Uterus (tissue), 4 donors: ENCODE data around the gene LRRC40. TPM values are rescaled to one million over a fixed set of nuclear protein-coding genes. Genes with fewer than 3 reads are reported as not detected.

ENCODE experiments used
- DNase-seq, 2 donors: peaks; one replicate each; pipeline ENCODE4 v3.0.0-alpha.2; 2019 to 2020
- H3K27ac ChIP-seq, 2 donors: fragments of 200-600 bp; sonication (generic); 1 replicate in 1 of 2; 2 replicates in 1 of 2; pipeline ENCODE4 v1.5.1; 2016 to 2018
- H3K27me3 ChIP-seq, 2 donors: fragments of 200-600 bp; sonication (generic); one replicate each; pipeline ENCODE4 v1.5.1; 2018 to 2019; ENCODE audit warnings: control low read depth in 1 of 2
- H3K36me3 ChIP-seq, 2 donors: fragments of 200-600 bp; sonication (generic); one replicate each; pipeline ENCODE4 v1.5.1; 2019; ENCODE audit warnings: control low read depth in 1 of 2
- H3K4me1 ChIP-seq, 2 donors: fragments of 200-600 bp; sonication (generic); one replicate each; pipeline ENCODE4 v1.5.1; 2018 to 2019; ENCODE audit warnings: control low read depth in 1 of 2
- H3K4me3 ChIP-seq, 2 donors: fragments of 200-600 bp; sonication (generic); 1 replicate in 1 of 2; 2 replicates in 1 of 2; pipeline ENCODE4 v1.5.1; 2018 to 2019; ENCODE audit warnings: mild to moderate bottlenecking in 1 of 2
- H3K9me3 ChIP-seq, 2 donors: fragments of 200-600 bp; sonication (generic); one replicate each; pipeline ENCODE4 v1.5.1; 2019; ENCODE audit warnings: control low read depth in 1 of 2
- POLR2A ChIP-seq, 2 donors: fragments of 450-650 bp; IDR thresholded peaks; one replicate each; pipeline ENCODE4 v1.6.1; 2016; ENCODE audit warnings: antibody characterized with exemption in 2 of 2, mild to moderate bottlenecking in 1 of 2, moderate library complexity in 1 of 2
- intact Hi-C: fragments of 100-400 bp; cut with DNase I; formaldehyde crosslinking; loops from one replicate; pipeline ENCODE4 v1.15.1; 2023; ENCODE audit warnings: low total_unique reads
- total RNA-seq, 4 donors: library from RNA; depleted of rRNA in 3 of 4; stranded (reverse); fragments of >200 nt in 3 of 4; gene quantifications; one replicate each; pipeline versions ENCODE4 v1.1.0 to v1.2.4, GENCODE V29; 2014 to 2023
- TF ChIP-seq, protein P1 (sequence below), 4 experiments: fragments of 200-600 bp in 2 of 4; fragments of 450-650 bp in 2 of 4; sonication (generic) in 2 of 4; IDR thresholded peaks; one replicate each; pipeline ENCODE4 v1.5.1; 2016 to 2019; ENCODE audit warnings: antibody characterized with exemption in 4 of 4, mild to moderate bottlenecking in 2 of 4, moderate library complexity in 1 of 4
- donor health status: DM: yes; HTN: yes; CAD: no.

LRRC40 gene
- 10 to 100 TPM in 3 of 4 donors, 1 to 10 TPM in 1; 6.1 to 37.3 (median 18.1) TPM for total RNA-seq

DNA sequence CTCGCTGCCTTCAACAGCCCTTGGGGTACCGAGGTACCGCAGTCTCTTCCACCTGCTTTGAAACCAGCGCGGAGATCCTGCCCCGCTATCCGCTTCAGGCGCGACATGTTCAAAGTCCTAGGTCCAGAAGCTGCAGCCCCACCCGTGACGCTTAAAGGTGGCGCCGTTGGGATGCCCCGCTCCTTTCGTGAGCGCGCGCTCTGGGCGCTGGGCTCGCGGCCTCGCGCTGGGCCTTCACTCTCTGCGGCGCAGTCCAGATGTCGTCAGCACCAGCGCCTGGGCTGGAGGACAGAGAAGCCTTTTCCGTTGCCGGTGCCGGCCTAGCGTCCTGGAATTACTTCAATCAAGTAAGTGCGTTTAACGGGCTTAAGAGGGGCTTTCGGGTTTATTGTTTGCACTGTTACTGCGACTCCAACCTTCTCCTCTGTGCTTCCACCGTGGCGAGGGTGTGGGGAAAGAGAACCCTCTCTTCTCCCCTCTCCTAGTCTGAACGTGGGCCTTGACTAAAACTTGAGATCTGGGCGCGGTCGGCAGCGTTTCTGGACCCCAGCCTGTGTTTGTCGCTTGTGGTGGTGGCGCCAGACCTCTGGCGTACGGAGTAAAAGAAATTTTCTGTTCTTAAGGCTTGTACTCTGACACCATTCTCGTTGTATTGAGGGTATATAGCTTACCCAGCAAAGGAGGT, at the start of gene LRRC40:
TSS of gene LRRC40 (minus strand) at position 146 of the 685 bp plus-strand sequence. CDS start at position 107, 39 bp downstream.
- peak; percentile 38 to 66 for TF ChIP-seq POLR2A (IDR thresholded peaks at IDR 0.05)
- TF ChIP-seq, protein P1, sequence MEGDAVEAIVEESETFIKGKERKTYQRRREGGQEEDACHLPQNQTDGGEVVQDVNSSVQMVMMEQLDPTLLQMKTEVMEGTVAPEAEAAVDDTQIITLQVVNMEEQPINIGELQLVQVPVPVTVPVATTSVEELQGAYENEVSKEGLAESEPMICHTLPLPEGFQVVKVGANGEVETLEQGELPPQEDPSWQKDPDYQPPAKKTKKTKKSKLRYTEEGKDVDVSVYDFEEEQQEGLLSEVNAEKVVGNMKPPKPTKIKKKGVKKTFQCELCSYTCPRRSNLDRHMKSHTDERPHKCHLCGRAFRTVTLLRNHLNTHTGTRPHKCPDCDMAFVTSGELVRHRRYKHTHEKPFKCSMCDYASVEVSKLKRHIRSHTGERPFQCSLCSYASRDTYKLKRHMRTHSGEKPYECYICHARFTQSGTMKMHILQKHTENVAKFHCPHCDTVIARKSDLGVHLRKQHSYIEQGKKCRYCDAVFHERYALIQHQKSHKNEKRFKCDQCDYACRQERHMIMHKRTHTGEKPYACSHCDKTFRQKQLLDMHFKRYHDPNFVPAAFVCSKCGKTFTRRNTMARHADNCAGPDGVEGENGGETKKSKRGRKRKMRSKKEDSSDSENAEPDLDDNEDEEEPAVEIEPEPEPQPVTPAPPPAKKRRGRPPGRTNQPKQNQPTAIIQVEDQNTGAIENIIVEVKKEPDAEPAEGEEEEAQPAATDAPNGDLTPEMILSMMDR (IDR thresholded peaks at IDR 0.05): peak in 3 of 4 experiments; percentile 23 to 35 (median 26)
- Histone ChIP-seq H3K27ac (peak within 1 kb of the TSS; percentile 83 to 87), H3K4me1 (peaks cover 0 to 5% of the 10 kb centered on the region in 2 donors), H3K27me3 (no peaks in the 10 kb centered on the region), H3K9me3 (no peaks in the 10 kb centered on the region), H3K36me3 (no peaks in the 10 kb centered on the region), H3K4me3 (peak within 1 kb of the TSS; percentile 66 to 82)
- intact Hi-C loops: no loop called here
- DNase-seq: peak; percentile 93 to 97

DNA sequence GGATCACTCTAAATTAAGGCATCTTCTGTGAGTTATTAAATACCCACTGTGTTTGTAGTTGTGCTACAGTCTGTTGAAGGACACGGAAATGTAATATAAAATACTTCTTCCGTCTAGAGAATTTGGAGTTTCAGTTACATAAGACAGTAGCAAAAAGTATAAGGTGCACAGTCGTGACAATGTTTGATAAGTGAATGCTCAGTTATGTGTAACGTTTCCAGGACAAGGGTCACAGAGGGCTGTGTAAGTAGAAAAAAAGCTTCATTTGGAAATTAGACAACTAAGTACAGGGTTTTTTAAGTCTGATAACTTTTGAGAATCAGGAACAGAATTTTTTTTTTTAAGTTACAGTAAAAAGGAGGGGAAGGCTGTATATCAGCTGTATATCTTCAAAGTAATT, 43.4 kb upstream of the LRRC40 start:
- Histone ChIP-seq H3K4me1 (no peaks in the 10 kb centered on the region), H3K27me3 (no peaks in the 10 kb centered on the region), H3K36me3 (no peaks in the 10 kb centered on the region), H3K9me3 (no peaks in the 10 kb centered on the region), H3K27ac (no peak overlapping the region), H3K4me3 (no peak overlapping the region)
- intact Hi-C loops: no loop called here
- TF ChIP-seq POLR2A (IDR thresholded peaks at IDR 0.05): no peak
- TF ChIP-seq, protein P1 (IDR thresholded peaks at IDR 0.05): no peak
- no peak for DNase-seq

DNA sequence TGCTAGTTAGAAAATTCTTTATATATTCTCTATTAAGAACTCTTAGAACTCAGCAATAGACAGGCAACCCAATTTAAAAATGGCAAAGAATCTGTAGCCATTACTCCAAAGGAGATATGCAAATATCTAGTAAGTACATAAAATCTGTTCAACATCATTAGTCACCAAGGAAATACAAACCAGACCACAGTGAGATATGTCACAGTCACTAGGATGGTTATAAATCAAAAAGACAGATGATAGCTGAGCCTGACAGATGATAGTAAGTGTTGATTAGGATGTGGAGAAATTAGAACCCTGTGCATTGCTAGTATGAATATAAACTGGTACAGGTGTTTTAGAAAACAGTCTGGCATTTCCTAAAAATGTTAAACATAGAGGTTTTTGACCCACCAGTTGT, 42.4 kb upstream of the LRRC40 start:
- H3K9me3 ChIP-seq: no peaks in the 10 kb centered on the region
- intact Hi-C loops: no loop called here

DNA sequence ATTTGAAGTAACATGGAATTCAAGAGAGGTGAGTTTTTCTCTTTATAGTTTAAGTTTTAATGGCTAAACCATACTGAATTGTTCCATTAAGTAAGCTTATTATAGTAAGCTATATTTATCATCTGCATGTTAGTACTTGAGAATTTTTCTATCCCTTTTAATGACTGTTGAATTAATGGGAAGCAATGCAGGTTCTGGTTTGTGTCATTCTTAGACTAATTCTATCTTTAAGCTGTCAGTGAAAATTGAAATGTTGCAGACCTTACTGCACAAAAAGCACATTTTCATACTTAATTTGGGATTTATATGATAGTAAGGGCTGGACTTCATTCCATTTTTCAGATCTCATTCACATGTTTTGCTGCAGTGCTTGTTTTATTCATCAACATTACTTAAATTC, 41.7 kb upstream of the LRRC40 start:
- H3K27me3 ChIP-seq: no peaks in the 10 kb centered on the region
- no peaks in the 10 kb centered on the region for H3K4me1 ChIP-seq
- TF ChIP-seq, protein P1 (IDR thresholded peaks at IDR 0.05): no peak
- TF ChIP-seq POLR2A (IDR thresholded peaks at IDR 0.05): no peak
- no peak for DNase-seq
- intact Hi-C loops: no loop called here
- no peaks in the 10 kb centered on the region for H3K9me3 ChIP-seq
- H3K36me3 ChIP-seq: no peaks in the 10 kb centered on the region
- no peak overlapping the region for H3K27ac ChIP-seq
- H3K4me3 ChIP-seq: no peak overlapping the region

More for the DNA sequence above, 42.4 kb upstream of the LRRC40 start:
- no peaks in the 10 kb centered on the region for H3K4me1 ChIP-seq
- no peaks in the 10 kb centered on the region for H3K36me3 ChIP-seq
- no peak for TF ChIP-seq POLR2A (IDR thresholded peaks at IDR 0.05)
- TF ChIP-seq, protein P1 (IDR thresholded peaks at IDR 0.05): no peak
- no peaks in the 10 kb centered on the region for H3K27me3 ChIP-seq
- H3K27ac ChIP-seq: no peak overlapping the region
- H3K4me3 ChIP-seq: no peak overlapping the region
- DNase-seq: no peak

DNA sequence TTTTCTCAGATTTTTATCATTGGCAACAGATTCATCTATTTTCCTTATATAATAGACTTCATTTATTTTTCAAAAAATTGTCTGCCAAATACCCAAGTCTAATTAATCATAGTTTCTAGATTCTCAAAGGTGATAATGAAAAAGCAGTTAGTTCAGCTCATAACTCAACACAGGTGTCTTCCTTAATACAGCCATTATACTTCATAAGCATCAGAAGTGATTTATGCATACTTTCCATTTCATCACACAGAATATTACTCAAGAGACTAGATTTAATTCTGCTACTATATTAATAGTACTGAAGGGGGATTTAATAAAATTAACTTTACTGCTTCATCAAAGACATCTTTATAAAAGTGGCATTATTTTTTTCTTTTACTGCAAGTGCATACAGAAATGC, 34.6 kb upstream of the LRRC40 start:
- no peak for DNase-seq
- intact Hi-C loops: no loop called here
- H3K27me3 ChIP-seq: no peaks in the 10 kb centered on the region
- H3K9me3 ChIP-seq: no peaks in the 10 kb centered on the region
- H3K36me3 ChIP-seq: no peaks in the 10 kb centered on the region
- no peak overlapping the region for H3K27ac ChIP-seq
- H3K4me1 ChIP-seq: no peaks in the 10 kb centered on the region
- no peak for TF ChIP-seq POLR2A (IDR thresholded peaks at IDR 0.05)
- TF ChIP-seq, protein P1 (IDR thresholded peaks at IDR 0.05): no peak
- no peak overlapping the region for H3K4me3 ChIP-seq
